Measurements from ENCODE around the gene PRIMPOL.
A peak's percentile ranks its signal among the peaks of the same experiment; 100 is the strongest.
"Not testable (repeated sequence)": the region's sequence is repeated elsewhere in the genome, so short reads cannot be mapped to it uniquely, and the experiment has no call there.

Gene PRIMPOL

DNA sequence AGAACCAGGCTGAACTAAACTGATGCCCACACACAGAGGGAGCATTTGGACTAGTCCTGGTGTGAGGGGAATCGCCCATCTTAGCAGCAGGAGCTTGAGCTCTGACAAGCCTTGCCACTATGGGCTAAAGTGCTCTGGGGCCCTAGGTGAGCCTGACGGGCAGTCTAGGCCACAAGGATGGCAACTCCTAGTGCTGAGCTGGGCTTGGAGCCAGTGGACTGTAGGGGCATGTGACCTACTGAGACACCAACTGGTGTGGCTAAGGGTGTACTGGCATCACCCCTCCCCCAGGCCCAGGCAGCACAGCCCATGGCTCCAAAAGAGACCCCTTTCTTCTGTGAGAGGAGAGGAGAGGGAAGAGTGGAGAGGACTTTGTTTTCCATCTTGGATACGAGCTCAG is 69.9 kb downstream of the PRIMPOL start:
- no peak for DNase-seq

DNA sequence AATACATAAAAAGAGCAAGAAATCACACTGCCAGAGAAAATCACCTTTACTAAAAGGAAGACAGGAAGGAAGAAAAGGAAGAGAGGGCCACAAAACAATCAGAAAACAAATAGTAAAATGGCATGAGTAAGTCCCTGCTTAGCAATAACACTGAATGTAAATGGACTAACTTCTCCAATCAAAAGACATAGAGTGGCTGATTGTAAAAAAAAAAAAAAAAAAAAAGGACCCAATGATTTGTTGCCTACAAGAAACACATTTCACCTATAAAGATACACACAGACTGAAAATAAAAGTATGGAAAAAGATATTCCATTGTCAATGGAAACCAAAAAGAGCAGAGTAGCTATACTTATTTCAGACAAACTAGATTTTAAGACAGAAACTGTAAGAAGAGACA is 71.7 kb downstream of the PRIMPOL start:
- no peak for DNase-seq

DNA sequence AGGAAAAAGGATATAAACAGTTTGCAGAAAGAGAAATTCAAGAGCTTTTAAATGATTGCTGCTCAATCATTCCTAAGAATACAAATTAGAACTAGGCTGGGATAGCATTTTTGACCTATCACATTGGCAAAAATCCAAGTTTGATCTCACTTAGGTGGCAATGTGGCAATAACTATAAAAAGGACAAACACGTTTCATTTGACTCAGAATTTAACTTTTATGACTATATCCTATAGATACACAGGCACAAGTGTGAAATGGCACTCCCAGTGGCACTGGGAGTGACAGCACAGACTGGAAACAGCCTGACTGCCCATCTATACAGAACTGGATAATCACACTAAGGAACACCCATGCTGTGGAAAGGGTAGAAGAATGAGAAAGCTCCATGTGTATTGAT is 73.3 kb downstream of the PRIMPOL start:
- no peak for DNase-seq

DNA sequence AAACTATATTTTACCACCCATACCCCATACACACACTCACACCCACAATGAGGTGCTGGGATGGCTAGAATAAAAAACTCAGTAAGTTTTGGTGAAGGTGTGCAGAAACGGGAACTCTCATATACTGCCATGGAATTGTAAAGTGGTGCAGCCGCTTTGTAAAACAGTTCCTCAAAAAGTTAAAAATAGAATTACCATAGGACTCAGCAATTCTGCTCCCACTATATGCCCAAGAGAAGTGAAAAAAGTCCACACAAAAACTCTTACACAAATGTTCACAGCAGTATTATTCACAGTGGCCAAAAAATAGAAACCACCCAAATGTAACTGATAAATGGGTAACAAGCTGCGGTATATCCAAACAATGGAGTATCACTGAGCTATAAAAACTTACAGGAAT is 77.9 kb downstream of the PRIMPOL start:
- DNase-seq: no peak

DNA sequence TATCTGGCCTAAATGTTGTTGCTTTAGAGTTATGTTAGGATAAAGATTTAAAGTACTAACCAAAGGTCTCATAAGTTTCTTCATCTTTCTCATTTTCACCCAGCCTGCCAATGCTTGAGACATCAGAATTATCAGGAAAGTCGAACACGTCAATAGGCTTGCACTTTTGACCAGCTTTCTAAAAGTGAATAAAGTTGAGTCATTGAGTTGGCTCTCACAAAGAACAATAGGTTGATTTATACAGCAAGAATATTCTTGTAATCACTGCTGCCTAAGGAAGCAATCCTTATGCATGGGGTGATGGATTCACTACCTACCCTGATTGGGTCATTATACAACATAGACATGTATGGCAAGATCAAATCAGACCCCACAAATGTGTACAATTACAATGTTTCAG is 79.3 kb downstream of the PRIMPOL start:
- no peak for DNase-seq

DNA sequence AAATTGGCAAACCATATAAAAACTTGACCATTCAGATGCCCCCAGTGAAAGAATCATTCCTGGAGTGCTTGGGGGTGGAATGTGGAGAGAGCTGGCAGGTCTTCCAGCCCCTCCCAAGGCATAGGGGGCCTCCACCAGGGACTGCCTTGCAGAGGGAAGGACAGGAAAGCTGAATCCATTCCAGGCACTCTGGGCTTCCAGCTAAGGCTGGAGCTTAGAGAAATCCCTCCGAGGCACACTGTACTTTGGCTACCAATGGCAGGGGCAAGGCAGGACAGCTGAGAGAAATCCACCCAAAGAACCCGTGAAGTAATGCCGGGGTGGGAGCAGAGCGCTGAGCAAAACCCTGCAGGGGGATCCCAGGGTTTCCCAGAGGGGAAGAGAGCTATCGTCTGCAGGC is 80.4 kb downstream of the PRIMPOL start:
- no peak for DNase-seq

DNA sequence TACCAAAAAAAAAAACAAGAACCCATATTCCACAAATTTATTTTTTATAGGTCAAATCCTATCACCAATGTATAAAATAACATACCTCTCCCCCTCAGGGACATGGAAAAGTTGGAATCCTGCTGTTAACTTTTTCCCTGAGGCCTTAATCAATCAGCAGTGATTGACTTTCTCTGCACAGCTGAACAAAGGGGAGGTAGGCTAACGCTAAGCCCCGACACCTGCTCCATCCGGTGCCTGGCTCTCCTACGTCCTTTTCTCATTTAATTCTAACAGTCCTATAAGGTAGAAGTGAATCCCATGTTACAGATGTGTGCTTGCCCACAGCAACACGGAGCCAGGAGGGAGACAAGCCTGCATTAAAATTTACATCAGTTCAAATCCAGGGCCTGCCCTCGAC is 81.5 kb downstream of the PRIMPOL start:
- DNase-seq: no peak

DNA sequence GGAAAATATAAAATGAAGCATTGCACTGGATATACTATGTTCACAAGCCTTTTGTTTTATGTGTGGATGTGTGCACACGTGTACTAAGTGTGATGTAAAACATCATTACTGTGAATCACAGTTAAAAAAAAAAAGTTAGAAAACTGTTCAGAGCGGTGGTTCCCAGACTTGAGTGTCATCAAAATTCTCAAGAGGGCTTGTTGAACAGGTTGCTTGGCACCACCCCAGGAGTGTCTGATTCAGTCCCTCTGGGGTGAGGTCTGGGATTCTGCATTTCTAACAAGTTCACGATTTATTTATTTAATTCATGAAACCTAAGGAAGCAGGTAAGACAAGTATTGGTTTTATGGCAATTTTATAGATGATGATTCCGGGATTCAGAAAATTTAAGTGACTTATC is 82.6 kb downstream of the PRIMPOL start:
- DNase-seq: no peak

DNA sequence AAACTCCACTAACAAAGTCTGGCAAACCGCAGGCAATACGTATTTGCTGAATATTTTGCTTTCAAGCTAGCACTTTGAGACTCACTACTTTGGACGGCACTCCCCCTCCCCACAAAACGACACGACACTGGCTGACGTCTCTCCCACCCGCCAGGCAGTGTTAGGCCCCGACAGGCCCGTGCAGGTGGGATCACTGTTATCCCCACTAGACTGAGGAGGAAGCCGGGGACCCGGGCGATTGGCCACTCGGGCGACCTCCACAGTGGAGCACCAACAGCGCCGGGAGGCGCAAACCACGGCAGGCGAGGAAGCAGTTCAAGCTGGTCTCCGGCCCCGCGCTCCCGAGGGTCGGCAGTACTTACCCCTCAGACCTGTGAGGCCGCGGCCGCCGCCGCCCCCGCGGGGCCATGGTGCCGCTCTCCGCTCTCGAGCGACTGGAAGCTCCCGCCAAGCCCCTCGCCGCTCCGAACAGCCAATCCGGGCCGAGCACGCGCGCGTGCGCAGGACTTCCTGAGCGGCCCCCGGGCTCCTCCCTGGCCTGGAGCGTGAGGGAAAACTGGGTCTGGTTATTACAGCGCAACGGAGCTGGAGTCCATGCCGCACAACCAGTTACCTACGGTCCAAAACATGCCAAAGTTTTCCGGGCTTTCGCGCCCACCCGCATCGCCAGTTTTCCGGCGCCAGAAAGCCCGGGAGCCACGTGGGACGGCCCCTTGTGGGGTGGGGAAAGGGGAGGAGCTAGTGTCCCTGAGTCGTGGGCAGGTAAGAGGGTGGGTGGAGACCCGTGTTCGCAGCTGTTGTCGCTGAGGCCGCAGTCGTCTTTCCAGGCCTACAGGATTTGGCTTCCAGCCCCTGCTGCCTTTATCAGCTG is 84.4 kb downstream of the PRIMPOL start, which contains the start of gene CENPU:
Gene CENPU, minus strand, starts transcription at position 443 of the 871 bp plus-strand sequence. Its CDS starts 34 bp downstream, at position 409.
- DNase-seq: peak; percentile 98

DNA sequence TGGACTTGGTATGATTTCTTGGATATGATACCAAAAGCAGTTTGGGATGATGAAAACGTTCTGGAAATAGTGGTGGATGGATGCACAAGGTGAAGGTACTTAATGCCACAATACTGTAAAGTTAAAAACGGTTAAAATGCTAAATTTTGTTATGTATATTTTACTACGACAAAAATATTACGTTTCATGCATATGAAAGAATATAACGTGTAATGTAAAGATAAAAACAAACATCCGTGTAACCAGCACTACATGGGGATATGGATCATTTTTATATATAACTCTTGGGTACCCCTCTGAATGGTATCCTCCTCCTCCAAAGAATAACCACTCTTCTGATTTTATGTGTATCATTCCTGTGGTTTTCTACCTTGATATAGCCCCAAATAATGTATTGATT is 85.2 kb downstream of the PRIMPOL start:
- no peak for DNase-seq

DNA sequence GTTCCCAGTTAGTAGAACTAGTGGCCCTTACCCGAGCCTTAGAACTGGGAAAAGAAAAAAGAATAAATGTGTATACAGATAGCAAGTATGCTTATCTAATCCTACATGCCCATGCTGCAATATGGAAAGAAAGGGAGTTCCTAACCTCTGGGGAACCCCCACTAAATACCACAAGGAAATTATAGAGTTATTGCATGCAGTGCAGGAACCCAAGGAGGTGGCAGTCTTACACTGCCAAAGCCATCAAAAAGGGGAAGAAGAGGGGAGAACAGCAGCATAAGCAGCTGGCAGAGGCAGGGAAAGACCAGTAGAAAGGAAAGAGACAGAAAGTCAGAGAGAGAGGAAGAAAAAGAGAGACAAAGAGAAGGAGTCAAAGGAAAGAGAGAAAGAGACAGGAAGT is 90.0 kb downstream of the PRIMPOL start:
- DNase-seq: not testable (repeated sequence)

DNA sequence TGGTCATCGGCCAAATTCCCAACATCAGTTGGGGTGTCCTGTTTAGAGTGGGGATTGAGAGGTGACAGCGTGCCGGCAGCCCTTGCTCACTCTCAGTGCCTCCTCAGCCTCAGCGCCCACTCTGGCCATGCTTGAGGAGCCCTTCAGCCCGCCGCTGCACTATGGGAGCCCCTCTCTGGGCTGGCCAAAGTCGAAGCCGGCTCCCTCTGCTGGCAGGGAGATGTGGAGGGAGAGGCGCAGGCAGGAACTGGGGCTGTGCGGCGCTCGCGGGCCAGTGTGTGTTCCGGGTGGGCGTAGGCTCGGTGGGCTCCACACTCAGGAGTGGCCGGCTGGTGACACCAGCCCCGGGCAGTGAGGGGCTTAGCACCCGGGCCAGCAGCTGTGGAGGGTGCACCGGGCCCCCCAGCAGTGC is 91.4 kb downstream of the PRIMPOL start:
- DNase-seq: no peak

DNA sequence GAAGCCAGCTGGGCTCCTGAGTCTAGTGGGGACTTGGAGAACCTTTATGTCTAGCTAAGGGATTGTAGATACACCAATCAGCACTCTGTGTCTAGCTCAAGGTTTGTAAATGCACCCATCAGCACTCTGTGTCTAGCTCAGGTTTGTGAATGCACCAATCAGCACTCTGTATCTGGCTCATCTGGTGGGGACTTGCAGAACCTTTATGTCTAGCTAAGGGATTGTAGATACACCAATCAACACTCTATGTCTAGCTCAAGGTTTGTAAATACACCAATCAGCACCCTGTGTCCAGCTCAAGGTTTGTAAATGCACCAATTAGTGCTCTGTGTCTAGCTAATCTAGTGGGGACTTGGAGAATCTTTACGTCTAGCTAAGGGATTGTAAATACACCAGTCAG is 92.1 kb downstream of the PRIMPOL start:
- not testable (repeated sequence) for DNase-seq

DNA sequence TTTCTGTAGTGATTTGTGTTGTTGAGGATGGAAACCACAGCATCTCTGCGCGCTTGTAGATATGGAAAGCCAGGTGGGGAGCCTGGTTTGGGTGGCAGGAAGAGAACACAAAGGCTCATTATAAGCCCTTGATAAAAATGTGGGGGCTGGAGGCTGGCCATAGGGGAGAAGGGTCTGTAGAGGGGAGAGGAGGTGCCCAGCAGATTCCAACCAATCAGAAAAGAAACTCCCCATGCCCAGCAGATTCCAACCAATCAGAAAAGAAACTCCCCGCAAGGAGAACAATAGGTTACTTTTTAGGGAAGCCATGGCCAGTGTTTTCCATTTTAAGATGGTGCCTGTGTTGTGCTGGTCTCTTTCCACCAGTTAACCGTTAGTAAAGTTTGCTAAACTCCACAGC is 94.1 kb downstream of the PRIMPOL start:
- DNase-seq: no peak

DNA sequence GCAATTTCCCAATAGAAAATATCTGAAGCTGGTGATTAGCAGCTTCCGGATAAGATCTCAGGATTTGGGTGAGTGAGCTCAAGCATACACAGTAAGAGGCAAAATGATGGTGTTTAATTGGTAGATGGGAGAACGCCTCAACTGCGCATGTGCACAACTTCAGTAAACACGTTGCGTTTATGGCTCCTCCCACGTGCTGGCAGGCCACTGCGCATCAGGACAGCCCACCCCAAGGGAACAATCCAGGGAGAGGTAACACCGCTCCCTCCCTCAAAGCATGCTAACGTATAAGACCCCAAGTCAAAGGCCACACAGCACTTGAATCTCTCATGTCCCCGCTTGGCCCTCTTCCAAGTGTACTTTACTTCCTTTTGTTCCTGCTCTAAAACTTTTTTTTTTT is 94.7 kb downstream of the PRIMPOL start:
- DNase-seq: no peak
